CD4-positive, alpha-beta memory T cell (primary cell): ENCODE data around the gene POTEH. TPM values are rescaled to one million over a fixed set of nuclear protein-coding genes. Genes with fewer than 3 reads are reported as not detected.
"Not testable (repeated sequence)": the region's sequence is repeated elsewhere in the genome, so short reads cannot be mapped to it uniquely, and the experiment has no call there.

Source experiments
- CTCF ChIA-PET: fragments of 350-600 bp; sonication (Branson Sonifier 250); formaldehyde crosslinking; loops from one replicate; lab custom pipeline; 2021; ENCODE audit warnings: inconsistent platforms; ENCODE audit not compliant: partially characterized antibody; lab: Charles Lee
- POLR2A ChIA-PET: fragments of 350-600 bp; sonication (Branson Sonifier 250); formaldehyde crosslinking; loops from one replicate; lab custom pipeline; 2021; ENCODE audit not compliant: partially characterized antibody; lab: Charles Lee
- DNase-seq, 5 donors: peaks; one replicate each; pipeline versions ENCODE4 v3.0.0 to v3.0.0-alpha.2; 2020 to 2022; ENCODE audit warnings: mixed read lengths in 1 of 5
- H3K27ac ChIP-seq: one replicate; pipeline ENCODE4 v1.7.0; 2013; ENCODE audit warnings: low read depth, low read length
- H3K27me3 ChIP-seq: 2 replicates; pipeline ENCODE4 v1.7.0; 2013; ENCODE audit warnings: mild to moderate bottlenecking, low read length, moderate library complexity; ENCODE audit not compliant: insufficient read depth
- H3K36me3 ChIP-seq: 2 replicates; pipeline ENCODE4 v1.7.0; 2013; ENCODE audit warnings: mild to moderate bottlenecking, low read length, moderate library complexity; ENCODE audit not compliant: insufficient read depth
- H3K4me1 ChIP-seq: 2 replicates; pipeline ENCODE4 v1.7.0; 2013; ENCODE audit warnings: mild to moderate bottlenecking, low read length, moderate library complexity; ENCODE audit not compliant: insufficient read depth
- H3K4me3 ChIP-seq, 2 donors: one replicate each; pipeline ENCODE4 v1.7.0; 2013; ENCODE audit warnings: low read length in 2 of 2, mild to moderate bottlenecking in 1 of 2
- H3K9me3 ChIP-seq, 2 donors: one replicate each; pipeline ENCODE4 v1.7.0; 2013; ENCODE audit warnings: low read length in 2 of 2, control low read depth in 1 of 2; ENCODE audit not compliant: control insufficient read depth in 1 of 2
- H3K27ac Mint-ChIP-seq, 7 donors: one replicate each; pipeline ENCODE4 v1.8.0; 2020 to 2021; ENCODE audit warnings: mixed read lengths in 7 of 7, mild to moderate bottlenecking in 6 of 7, inconsistent platforms in 3 of 7, moderate library complexity in 3 of 7
- H3K27me3 Mint-ChIP-seq, 2 donors: one replicate each; pipeline ENCODE4 v1.8.0; 2020 to 2021; ENCODE audit warnings: mixed read lengths in 2 of 2
- H3K36me3 Mint-ChIP-seq, 2 donors: one replicate each; pipeline ENCODE4 v1.8.0; 2020 to 2021; ENCODE audit warnings: mixed read lengths in 2 of 2, inconsistent platforms in 1 of 2, mild to moderate bottlenecking in 1 of 2
- H3K4me1 Mint-ChIP-seq, 4 donors: one replicate each; pipeline ENCODE4 v1.8.0; 2020 to 2021; ENCODE audit warnings: mixed read lengths in 4 of 4, mild to moderate bottlenecking in 1 of 4
- H3K4me3 Mint-ChIP-seq, 8 donors: one replicate each; pipeline ENCODE4 v1.8.0; 2020 to 2021; ENCODE audit warnings: mixed read lengths in 8 of 8, mild to moderate bottlenecking in 7 of 8, moderate library complexity in 6 of 8, inconsistent platforms in 3 of 8
- H3K9me3 Mint-ChIP-seq, 8 donors: one replicate each; pipeline ENCODE4 v1.8.0; 2020 to 2021; ENCODE audit warnings: mixed read lengths in 8 of 8, mild to moderate bottlenecking in 5 of 8, inconsistent platforms in 3 of 8, moderate library complexity in 1 of 8
- intact Hi-C: fragments of 100-400 bp; cut with micrococcal nuclease; formaldehyde crosslinking; loops from one replicate; pipeline ENCODE4 v1.15.1; 2023
- polyA plus RNA-seq, 2 donors: library from polyadenylated mRNA; unstranded; fragments of 300-500 nt; fragmentation: Illumina TruSeq; gene quantifications; one replicate each; pipeline ENCODE4 v1.2.3, GENCODE V29; 2021
- total RNA-seq, 2 experiments: library from RNA; stranded (reverse); gene quantifications; one replicate each; pipeline ENCODE4 v1.2.3, GENCODE V29; 2021

POTEH gene
- total and polyA plus RNA-seq, 4 experiments from 2014 or later = not detected

DNA sequence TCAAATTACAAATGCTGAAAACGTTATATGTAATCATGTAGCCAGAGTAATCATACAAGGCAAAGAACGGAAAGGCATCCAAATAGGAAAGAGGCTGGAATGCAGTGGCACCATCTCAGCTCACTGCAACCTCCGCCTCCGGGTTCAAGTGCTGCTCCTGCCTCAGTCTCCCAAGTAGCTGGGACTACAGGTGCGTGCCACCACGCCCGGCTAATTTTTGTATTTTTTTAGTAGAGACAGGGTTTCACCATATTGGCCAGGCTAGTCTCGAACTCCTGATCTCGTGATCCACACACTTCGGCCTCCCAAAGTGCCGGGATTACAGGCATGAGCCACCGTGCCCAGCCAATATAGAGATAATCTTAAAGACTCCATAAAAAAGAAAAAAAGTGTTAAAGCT, 20.4 kb upstream of the POTEH start:
- H3K36me3 Mint-ChIP-seq, CTCF ChIA-PET, H3K36me3 ChIP-seq, H3K4me1 ChIP-seq, intact Hi-C loops, H3K9me3 Mint-ChIP-seq, H3K27ac ChIP-seq, DNase-seq, POLR2A ChIA-PET, H3K27me3 ChIP-seq, H3K9me3 ChIP-seq, H3K4me3 Mint-ChIP-seq, H3K4me3 ChIP-seq, H3K27me3 Mint-ChIP-seq, H3K27ac Mint-ChIP-seq, H3K4me1 Mint-ChIP-seq: not testable (repeated sequence)

DNA sequence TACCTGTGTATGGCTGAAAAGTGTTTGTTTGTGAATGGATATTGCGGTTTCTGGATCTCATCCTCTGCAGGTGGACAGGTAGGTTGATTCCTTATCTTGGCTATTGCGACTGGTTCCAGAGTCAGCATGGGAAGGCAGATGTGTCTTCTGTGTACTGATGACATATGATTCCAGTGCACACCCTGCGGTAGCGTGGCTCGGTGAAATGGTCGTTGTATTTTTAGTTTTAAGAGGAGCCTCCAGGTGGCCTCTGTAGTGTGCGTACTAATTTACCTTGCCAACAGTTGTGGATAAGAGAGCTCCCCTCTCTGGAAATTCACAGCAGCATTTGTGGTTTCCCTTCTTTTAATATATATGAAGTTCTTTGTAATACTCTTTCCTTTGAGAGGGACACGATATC, 10.1 kb upstream of the POTEH start:
- intact Hi-C loops, POLR2A ChIA-PET, H3K27me3 ChIP-seq, H3K36me3 Mint-ChIP-seq, DNase-seq, H3K4me3 ChIP-seq, H3K27ac Mint-ChIP-seq, H3K27me3 Mint-ChIP-seq, H3K4me1 Mint-ChIP-seq, CTCF ChIA-PET, H3K9me3 ChIP-seq, H3K36me3 ChIP-seq, H3K4me1 ChIP-seq, H3K9me3 Mint-ChIP-seq, H3K27ac ChIP-seq, H3K4me3 Mint-ChIP-seq: not testable (repeated sequence)

DNA sequence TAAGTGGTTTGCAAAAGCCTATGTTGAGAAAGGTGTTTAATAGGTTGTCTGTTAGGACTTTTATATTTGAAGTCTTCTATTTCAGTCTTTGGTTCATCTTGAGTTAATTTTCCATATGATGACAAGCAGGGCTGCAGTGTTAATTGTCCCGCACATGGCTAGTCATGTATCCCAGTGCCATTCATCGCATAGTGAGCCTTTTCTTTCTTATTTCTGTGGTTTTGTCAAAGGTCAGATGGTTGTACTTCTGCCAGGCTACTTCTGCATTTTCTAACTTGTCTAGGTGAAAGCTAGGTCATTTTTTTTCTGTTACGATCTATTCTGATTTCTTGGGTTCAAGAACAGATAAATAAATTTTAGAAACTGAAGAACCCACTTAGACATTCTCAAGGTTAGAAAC, 5.7 kb upstream of the POTEH start:
- H3K36me3 ChIP-seq, H3K27ac ChIP-seq, H3K27ac Mint-ChIP-seq, H3K4me3 ChIP-seq, H3K9me3 ChIP-seq, H3K36me3 Mint-ChIP-seq, H3K4me1 ChIP-seq, H3K4me3 Mint-ChIP-seq, CTCF ChIA-PET, DNase-seq, intact Hi-C loops, POLR2A ChIA-PET, H3K27me3 Mint-ChIP-seq, H3K27me3 ChIP-seq, H3K9me3 Mint-ChIP-seq, H3K4me1 Mint-ChIP-seq: not testable (repeated sequence)

DNA sequence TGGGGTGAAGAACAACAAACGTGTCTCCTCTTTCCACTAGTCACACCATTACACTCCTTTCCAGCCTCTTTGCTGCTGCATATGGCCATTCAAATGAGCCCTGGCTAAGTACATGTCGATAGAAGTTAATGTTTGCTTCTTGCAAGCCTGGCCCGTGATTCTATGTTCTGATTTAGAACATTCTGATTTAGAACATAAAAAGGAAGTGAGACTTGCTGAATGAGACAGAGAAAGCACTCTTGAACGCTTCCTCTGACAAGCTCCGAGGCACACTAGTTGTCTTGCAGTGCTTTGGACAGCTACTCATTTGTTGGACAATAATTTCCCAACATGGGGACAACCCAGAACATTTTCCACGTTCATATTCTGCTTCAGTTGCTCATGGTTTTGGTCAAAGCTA, 5.1 kb upstream of the POTEH start:
- H3K27ac ChIP-seq, H3K4me3 Mint-ChIP-seq, H3K27ac Mint-ChIP-seq, H3K4me1 ChIP-seq, H3K9me3 ChIP-seq, CTCF ChIA-PET, H3K4me3 ChIP-seq, POLR2A ChIA-PET, H3K27me3 Mint-ChIP-seq, intact Hi-C loops, H3K36me3 Mint-ChIP-seq, H3K36me3 ChIP-seq, H3K27me3 ChIP-seq, H3K4me1 Mint-ChIP-seq, H3K9me3 Mint-ChIP-seq, DNase-seq: not testable (repeated sequence)

DNA sequence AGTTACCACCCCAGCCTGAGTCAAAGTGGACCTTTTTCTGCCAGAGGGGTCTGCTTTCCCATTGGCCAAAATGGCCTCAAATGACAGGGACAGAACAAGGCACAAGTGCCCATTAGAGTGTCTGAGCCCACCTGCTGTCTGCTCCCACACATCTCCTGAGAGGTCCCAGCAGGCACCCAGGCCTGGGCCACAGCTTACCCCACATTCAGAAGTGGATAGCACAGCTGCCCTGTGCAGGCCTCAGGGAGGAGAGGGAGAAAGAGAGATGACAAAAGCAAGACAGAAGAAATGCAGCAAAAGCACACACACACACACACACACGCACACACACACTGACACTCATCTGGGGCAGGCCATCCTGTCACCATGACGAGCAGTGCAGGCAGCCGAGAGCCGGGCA, 4.2 kb upstream of the POTEH start:
- not testable (repeated sequence) for H3K27me3 Mint-ChIP-seq

DNA sequence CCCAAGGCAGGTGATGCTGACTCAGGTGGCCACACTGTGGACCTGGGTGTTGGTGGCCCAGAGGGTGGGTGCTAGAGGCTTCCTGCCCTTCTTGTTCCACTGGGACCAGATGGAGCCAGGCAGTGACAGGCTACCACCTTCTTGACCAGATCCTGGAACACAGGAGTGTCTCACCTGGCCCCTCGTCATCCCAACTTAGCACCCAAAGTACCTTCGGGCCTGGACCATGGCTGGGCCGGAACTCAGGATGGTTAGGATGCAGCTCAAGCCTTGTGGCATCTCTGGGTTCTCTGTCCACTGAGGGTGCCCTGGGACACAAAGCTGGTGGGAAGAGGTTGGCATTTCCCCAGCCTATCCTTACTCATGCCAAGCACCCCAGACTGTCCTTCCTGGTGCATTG, 2.7 kb upstream of the POTEH start:
- CTCF ChIA-PET, H3K9me3 ChIP-seq, H3K4me1 Mint-ChIP-seq, DNase-seq, POLR2A ChIA-PET, H3K36me3 Mint-ChIP-seq, H3K27me3 ChIP-seq, H3K4me3 ChIP-seq, H3K36me3 ChIP-seq, intact Hi-C loops, H3K27ac Mint-ChIP-seq, H3K27ac ChIP-seq, H3K4me3 Mint-ChIP-seq, H3K27me3 Mint-ChIP-seq, H3K4me1 ChIP-seq, H3K9me3 Mint-ChIP-seq: not testable (repeated sequence)

More for the DNA sequence above, 4.2 kb upstream of the POTEH start:
- H3K4me1 ChIP-seq, CTCF ChIA-PET, H3K9me3 Mint-ChIP-seq, H3K27me3 ChIP-seq, H3K9me3 ChIP-seq, H3K36me3 Mint-ChIP-seq, H3K4me1 Mint-ChIP-seq, POLR2A ChIA-PET, H3K27ac Mint-ChIP-seq, H3K27ac ChIP-seq, DNase-seq, H3K4me3 ChIP-seq, intact Hi-C loops, H3K4me3 Mint-ChIP-seq, H3K36me3 ChIP-seq: not testable (repeated sequence)

DNA sequence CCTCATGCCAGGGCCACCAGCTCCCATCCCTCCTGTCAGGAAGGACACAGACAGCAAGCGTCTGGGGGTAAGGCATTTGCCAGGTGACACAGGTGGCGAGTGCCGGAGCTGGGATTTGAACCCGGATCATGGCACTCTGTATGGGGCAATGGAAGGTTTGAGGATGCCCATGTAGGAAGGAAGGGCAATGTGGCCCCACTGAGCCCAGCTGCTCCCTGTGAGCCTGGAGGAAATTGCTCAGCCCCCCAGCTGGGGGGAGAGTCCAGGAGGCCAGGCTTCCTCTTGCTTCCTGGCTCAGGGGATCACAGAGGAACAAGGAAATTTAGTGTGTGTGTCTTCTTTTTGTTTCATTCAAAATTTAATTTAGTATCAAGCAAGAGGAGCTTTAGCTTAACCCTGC, 2.1 kb upstream of the POTEH start:
- POLR2A ChIA-PET, DNase-seq, H3K27me3 Mint-ChIP-seq, H3K4me3 ChIP-seq, H3K9me3 ChIP-seq, H3K4me3 Mint-ChIP-seq, CTCF ChIA-PET, H3K27me3 ChIP-seq, H3K36me3 Mint-ChIP-seq, H3K4me1 Mint-ChIP-seq, intact Hi-C loops, H3K27ac Mint-ChIP-seq, H3K9me3 Mint-ChIP-seq, H3K36me3 ChIP-seq, H3K27ac ChIP-seq, H3K4me1 ChIP-seq: not testable (repeated sequence)

DNA sequence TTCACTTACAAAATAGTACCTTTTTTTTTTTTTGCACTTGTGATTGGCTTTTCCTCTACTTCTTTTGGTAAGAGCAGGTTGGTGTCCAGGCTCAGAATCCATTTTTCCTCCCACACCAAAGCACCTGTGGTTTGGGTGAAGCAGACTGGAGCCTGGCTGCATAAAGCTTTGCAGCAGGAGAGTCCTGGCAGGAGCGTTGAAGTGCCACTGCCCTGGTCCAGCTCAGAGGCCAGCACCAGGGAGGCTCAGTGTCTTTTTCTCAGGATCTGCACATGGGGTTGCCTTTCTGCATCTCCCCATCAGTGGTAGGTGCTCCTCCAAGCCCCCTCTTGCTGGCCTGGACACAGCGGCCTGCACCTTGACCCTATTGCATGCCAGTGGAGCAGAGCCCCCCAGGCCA, 1.7 kb upstream of the POTEH start:
- H3K27me3 ChIP-seq, H3K27ac Mint-ChIP-seq, CTCF ChIA-PET, H3K27ac ChIP-seq, H3K27me3 Mint-ChIP-seq, H3K9me3 ChIP-seq, H3K9me3 Mint-ChIP-seq, intact Hi-C loops, H3K4me1 ChIP-seq, H3K4me3 ChIP-seq, DNase-seq, POLR2A ChIA-PET, H3K4me3 Mint-ChIP-seq, H3K36me3 ChIP-seq, H3K36me3 Mint-ChIP-seq, H3K4me1 Mint-ChIP-seq: not testable (repeated sequence)
